GM19238 (cell line): Measurements from ENCODE around the gene CXCL3.
"Not testable (repeated sequence)": the region's sequence is repeated elsewhere in the genome, so short reads cannot be mapped to it uniquely, and the experiment has no call there.

Experiments used
- DNase-seq: peaks from one replicate; pipeline ENCODE4 v3.0.0; 2011; ENCODE audit warnings: low spot score; ENCODE audit not compliant: insufficient read length

CXCL3 gene

GRCh38 chr4:74038425-74039314 is at the start of gene CXCL3:
Gene CXCL3 (minus strand): TSS chr4:74038689. CDS start chr4:74038611, 78 bp downstream.
- DNase-seq = peak; percentile 4

DNA sequence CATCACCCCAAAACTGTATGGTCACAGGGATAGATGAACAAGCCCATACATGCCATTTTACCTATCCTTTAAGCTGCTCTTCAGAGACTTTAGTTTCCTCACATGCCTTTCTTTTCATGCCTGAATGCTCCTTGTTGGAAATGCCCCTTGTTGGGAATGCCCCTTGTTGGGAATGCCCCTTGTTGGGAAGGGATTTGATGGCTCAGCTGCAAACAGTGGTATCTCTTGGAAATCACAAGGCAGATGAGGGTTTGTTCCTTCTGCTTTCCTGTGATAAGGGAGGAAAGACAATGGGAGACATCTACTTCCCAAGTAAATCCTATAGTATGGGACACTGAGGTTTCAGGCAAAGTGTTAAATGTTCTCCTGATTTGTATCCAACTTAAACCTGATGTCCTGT is 49.0 kb upstream of the CXCL3 start:
- DNase-seq = no peak

GRCh38 chr4:74085669-74086068 is 47.2 kb upstream of the CXCL3 start:
- no peak for DNase-seq

- no peak for DNase-seq
Observed at GRCh38 chr4:74084984-74085383, 46.5 kb upstream of the CXCL3 start.

DNA sequence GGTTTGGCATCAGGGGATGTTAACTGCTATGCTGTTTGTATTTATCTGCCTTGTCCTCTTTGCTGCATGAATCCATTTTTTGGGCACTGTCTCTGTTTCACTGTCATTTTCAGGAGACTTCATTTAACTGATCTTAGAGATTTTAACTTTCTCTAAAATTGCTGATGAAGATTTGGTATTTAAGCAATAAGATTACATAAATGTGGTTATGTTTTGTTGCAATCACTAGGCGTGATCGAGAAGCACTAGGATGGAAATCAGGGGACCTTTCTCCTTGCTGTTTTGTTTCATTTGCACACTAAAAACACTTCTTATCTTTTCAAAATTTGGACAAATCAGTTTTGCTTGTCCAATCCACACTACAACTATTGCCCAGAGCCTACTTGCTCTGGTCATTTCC is 45.1 kb upstream of the CXCL3 start:
- no peak for DNase-seq

GRCh38 chr4:74081035-74081434 is 42.5 kb upstream of the CXCL3 start:
- DNase-seq = no peak

DNA sequence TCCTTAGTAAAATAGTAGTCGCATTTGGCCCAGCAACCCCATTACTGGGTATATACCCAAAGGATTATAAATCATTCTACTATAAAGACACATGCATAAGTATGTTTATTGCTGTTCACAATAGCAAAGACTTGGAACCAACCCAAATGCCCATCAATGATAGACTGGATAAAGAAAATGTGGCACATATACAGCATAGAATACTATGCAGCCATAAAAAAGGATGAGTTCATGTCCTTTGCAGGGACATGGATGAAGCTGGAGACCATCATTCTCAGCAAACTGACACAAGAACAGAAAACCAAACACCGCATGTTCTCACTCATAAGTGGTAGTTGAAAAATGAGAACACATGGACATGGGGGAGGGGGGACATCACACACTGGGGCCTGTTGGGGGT is 41.9 kb upstream of the CXCL3 start:
- not testable (repeated sequence) for DNase-seq

- not testable (repeated sequence) for DNase-seq
Observed at GRCh38 chr4:74079024-74079423, 40.5 kb upstream of the CXCL3 start.

DNA sequence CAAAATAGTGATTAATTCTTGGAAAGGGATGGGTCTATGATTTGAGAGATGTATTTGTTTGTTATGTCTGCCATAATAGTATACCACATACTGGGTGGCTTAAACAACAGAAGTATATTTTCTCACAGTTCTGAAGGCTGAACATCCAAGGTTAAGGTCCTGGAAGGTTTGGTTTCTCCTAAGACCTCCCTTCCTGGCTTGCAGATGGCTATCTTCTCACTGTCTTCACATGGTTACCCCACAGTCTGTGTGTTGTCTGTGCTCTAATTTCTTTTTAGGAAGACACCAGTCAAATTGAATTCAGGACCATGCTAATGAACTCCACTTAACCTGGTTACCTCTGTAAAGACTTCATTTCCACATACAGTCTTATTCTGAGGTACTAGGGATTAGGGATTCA is 34.9 kb upstream of the CXCL3 start:
- no peak for DNase-seq

- no peak for DNase-seq
Observed at GRCh38 chr4:74072739-74073138, 34.2 kb upstream of the CXCL3 start.

GRCh38 chr4:74067586-74067985 is 29.1 kb upstream of the CXCL3 start:
- DNase-seq = no peak

DNA sequence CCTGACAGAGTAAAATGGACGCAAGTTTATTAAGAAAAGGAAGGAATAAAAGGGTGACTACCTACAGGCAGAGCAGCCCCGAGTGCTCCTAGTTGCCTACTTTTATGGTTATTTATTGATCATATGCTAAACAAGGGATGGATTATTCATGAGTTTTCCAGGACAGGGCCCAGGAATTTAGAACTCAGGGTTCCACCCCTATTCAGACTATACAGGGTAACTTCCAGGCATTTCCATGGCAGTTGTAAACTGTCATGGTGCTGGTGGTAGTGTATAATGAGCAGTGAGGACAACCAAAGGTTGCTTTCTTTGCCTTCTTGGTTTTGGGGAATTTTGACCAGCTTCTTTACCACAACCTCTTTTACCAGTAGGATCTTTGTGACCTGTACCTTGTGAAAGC is 27.7 kb upstream of the CXCL3 start:
- DNase-seq = no peak

DNA sequence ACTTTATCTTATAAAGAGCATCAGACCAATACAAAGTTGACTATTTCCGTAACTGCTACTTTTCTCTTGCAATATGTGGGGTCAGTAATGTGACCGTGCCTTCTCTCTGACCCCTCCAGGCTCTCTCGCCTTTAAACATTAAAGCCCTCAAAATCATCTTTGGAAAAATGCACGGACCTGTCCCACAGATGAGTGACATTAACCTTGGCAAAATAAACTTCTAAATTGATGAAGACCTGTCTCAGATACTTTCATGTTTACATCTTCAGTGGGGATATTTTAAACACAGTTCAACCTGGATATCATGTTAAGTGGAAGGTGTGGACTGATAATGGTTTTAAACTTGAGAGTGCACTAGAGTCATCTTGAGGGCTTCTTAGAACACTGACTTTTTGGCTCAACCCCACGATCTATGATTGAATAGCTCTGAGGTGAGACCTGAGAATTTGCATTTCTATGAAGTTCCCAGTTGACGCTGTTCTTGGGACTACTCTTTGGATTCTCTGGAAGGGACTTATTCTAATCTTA is 26.7 kb upstream of the CXCL3 start:
- DNase-seq = no peak

- no peak for DNase-seq
Observed at GRCh38 chr4:74063859-74064258, 25.4 kb upstream of the CXCL3 start.

- no peak for DNase-seq
Observed at GRCh38 chr4:74062953-74063352, 24.5 kb upstream of the CXCL3 start.

GRCh38 chr4:74061430-74061829 is 22.9 kb upstream of the CXCL3 start:
- DNase-seq = no peak

- DNase-seq = no peak
Observed at GRCh38 chr4:74059161-74059829, 20.8 kb upstream of the CXCL3 start.

DNA sequence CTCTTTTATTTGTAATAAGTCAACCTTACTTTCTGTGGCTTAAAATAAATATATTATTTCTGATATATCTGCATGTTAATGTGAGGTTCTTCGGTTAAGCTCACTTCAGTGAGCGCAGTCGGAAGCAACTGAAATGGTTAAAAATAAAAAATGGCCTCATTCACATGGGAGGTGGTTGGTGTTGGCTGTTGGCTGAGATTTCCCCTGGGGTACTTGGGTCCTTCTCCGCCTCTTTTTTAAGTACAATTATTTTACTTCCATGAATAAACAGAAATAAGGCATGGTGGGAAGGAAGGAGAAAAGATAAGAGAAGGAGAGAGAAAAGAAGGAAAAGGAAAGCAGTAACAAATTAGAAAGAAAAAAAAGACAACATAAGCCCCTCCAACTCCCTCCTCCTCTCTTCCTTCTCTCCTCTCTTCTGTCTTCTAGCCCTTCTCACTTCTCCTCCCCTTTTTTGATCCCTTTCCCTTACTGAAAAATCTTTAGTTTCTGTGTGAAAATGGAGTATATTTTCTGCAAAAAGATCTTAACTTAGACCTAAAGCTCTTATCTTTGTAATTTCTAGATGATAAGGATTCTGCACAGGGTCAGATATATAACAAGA is 19.7 kb upstream of the CXCL3 start:
- no peak for DNase-seq

DNA sequence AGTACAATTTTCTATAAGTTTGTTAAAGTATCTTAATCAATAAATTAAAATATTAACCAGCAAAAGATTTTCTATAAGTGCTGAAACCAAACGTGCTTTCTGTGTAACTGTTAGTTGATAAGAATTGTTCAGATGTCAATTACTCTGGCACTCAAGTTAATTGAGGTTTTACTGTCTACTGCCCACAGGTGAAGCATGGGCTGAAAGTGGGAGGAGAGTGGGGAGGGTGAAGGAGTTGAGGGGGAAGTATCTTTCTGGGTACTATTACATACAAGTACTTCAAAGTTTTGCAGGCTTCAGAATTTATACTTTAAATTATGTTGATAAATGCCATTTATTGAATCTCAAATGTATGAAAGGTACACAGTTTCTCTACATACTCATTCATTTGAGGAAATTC is 19.1 kb upstream of the CXCL3 start:
- no peak for DNase-seq

DNA sequence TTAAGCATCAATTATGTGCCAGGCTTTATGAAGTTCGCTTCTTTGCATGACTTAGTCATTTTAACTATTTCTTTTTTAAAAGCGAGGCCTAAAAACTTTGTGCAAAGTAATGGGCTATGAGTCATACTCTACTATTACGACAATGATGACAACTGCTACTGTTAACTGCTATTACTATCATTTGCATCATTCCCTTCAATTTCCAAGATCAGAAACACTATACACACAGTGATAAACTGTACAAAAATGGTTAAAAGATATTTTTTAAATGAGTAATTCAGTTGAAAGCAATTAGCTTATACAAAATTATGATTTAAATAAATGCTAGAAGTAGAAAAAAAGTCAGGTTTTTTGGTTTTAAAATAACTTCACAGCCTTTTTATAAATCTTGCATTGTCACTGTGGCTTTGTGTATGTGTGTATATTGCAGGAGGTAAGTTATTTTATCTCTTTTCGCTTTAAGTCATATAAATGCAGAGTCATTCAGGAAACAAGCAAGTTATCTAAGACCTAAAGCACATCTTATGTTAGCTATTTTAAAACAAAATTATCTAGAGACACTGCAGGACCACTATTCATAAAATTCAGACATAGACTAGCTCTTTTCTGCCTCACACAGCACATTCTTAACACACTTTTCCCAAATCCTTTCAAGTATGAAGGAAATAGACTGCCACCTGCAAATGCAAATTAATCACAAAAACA is 18.5 kb upstream of the CXCL3 start:
- no peak for DNase-seq

DNA sequence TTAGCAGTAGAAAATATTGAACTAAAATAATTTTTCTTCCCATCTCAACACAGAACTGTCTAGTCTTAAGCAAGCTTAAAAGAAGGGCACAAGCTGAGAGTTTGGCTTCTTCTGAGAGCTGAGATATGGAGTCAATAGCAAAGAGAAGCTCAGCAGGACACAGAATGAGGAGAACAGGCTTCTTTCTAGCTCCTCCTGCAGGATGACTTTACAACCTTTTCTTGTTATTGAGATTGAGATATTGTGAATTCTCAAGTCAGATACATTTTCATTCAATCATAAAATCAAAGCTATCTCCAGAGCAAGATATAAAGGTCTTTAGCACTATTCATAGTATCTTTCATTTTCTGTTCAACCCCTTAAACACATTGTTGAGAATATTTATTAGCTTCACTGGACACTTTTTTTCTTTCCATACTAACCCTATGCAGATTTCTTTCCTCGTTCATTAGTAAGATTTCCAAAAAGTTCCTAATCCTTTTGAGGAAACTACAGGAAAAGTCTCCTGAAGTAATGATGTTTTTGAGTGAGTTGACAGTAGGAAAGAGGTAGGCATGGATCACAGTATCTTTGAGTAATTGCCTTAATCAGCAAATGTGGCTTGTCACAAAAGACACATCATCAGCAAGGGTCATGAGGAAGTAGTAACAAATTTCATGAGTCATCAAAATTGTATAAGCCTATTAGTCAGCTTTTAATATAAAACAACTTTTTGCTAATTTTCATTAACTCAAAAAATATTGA is 17.8 kb upstream of the CXCL3 start:
- no peak for DNase-seq
